Neural cell (in vitro differentiated cells): ENCODE results near the gene LSAMP. TPM values are rescaled to one million over a fixed set of nuclear protein-coding genes. Genes with fewer than 3 reads are reported as not detected.

Source experiments
- H2AFZ ChIP-seq: fragments of 200-600, 300-800 bp; sonication (generic), shearing (Covaris generic); 2 replicates; pipeline ENCODE4 v1.6.0; 2014; ENCODE audit warnings: low read depth, mild to moderate bottlenecking, antibody characterized with exemption, low read length, moderate library complexity
- H3F3A ChIP-seq: fragments of 200-600 bp; shearing (Covaris generic); 2 replicates; pipeline ENCODE4 v1.6.1; 2016; ENCODE audit warnings: mild to moderate bottlenecking, moderate library complexity, mixed read lengths, antibody characterized with exemption, low read length; ENCODE audit not compliant: insufficient read depth, poor library complexity, severe bottlenecking
- H3K27ac ChIP-seq: fragments of 200-600, 300-800 bp; sonication (generic), shearing (Covaris generic); 2 replicates; pipeline ENCODE4 v1.5.1; 2014; ENCODE audit warnings: mild to moderate bottlenecking, low read length, moderate library complexity
- H3K27me3 ChIP-seq: fragments of 300-800, 200-600 bp; sonication (generic), shearing (Covaris generic); 2 replicates; pipeline ENCODE4 v1.6.0; 2014; ENCODE audit warnings: mild to moderate bottlenecking, low read depth, low read length, moderate library complexity; ENCODE audit not compliant: insufficient read depth
- H3K36me3 ChIP-seq: fragments of 300-800, 200-600 bp; sonication (generic), shearing (Covaris generic); 2 replicates; pipeline ENCODE4 v1.5.1; 2014; ENCODE audit warnings: mild to moderate bottlenecking, antibody characterized with exemption, low read length, moderate library complexity; ENCODE audit not compliant: insufficient read depth
- H3K4me2 ChIP-seq: fragments of 300-800, 200-600 bp; sonication (generic), shearing (Covaris generic); 2 replicates; pipeline ENCODE4 v1.6.0; 2014; ENCODE audit warnings: mild to moderate bottlenecking, low read length
- H3K4me3 ChIP-seq: fragments of 300-800, 200-600 bp; sonication (generic), shearing (Covaris generic); 2 replicates; pipeline ENCODE4 v1.5.1; 2014; ENCODE audit warnings: mild to moderate bottlenecking, low read length, moderate library complexity
- H3K79me2 ChIP-seq: fragments of 200-600 bp; shearing (Covaris generic); replicated peaks from 2 replicates; pipeline ENCODE4 v1.6.0; 2014; ENCODE audit warnings: mild to moderate bottlenecking, low read length, moderate library complexity; ENCODE audit not compliant: insufficient read depth
- H3K9ac ChIP-seq: fragments of 300-800, 200-600 bp; sonication (generic), shearing (Covaris generic); 2 replicates; pipeline ENCODE4 v1.6.1; 2016; ENCODE audit warnings: mild to moderate bottlenecking, low read length, mixed read lengths
- H3K9me2 ChIP-seq: fragments of 200-600 bp; shearing (Covaris generic); 2 replicates; pipeline ENCODE4 v1.6.1; 2016; ENCODE audit warnings: mild to moderate bottlenecking, low read length, mixed read lengths; ENCODE audit not compliant: insufficient read depth
- H3K9me3 ChIP-seq: fragments of 200-600, 300-800 bp; sonication (generic), shearing (Covaris generic); 2 replicates; pipeline ENCODE4 v1.6.1; 2016; ENCODE audit warnings: mild to moderate bottlenecking, mixed run types, low read length, moderate library complexity, mixed read lengths
- H4K20me1 ChIP-seq: fragments of 200-600 bp; shearing (Covaris generic); 2 replicates; pipeline ENCODE4 v1.6.1; 2016; ENCODE audit warnings: mild to moderate bottlenecking, mixed run types; ENCODE audit not compliant: insufficient read depth
- EP300 ChIP-seq: fragments of 450-650 bp; conservative IDR thresholded peaks from 2 replicates; pipeline ENCODE4 v1.6.1; 2014; ENCODE audit warnings: antibody characterized with exemption, mild to moderate bottlenecking, moderate library complexity; ENCODE audit not compliant: poor library complexity, severe bottlenecking
- EZH2 ChIP-seq: fragments of 200-600, 300-800 bp; shearing (Covaris generic), sonication (generic); IDR thresholded peaks from 2 replicates; pipeline ENCODE4 v1.6.1; 2014; ENCODE audit warnings: antibody characterized with exemption, low read length, borderline replicate concordance, mild to moderate bottlenecking; ENCODE audit not compliant: insufficient read depth, poor library complexity, severe bottlenecking
- MXI1 ChIP-seq: fragments of 450-650 bp; conservative IDR thresholded peaks from 2 replicates; pipeline ENCODE4 v1.6.1; 2014; ENCODE audit warnings: antibody characterized with exemption, mild to moderate bottlenecking; ENCODE audit not compliant: poor library complexity, severe bottlenecking
- POLR2AphosphoS5 ChIP-seq: IDR thresholded peaks from 2 replicates; pipeline ENCODE4 v1.6.1; 2012
- RAD21 ChIP-seq: fragments of 450-650 bp; conservative IDR thresholded peaks from 2 replicates; pipeline ENCODE4 v1.6.1; 2014; ENCODE audit warnings: antibody characterized with exemption, mild to moderate bottlenecking, moderate library complexity
- SMC3 ChIP-seq: fragments of 450-650 bp; conservative IDR thresholded peaks from 2 replicates; pipeline ENCODE4 v1.6.1; 2014; ENCODE audit warnings: antibody characterized with exemption, mild to moderate bottlenecking, moderate library complexity; ENCODE audit not compliant: poor library complexity
- TAF1 ChIP-seq: IDR thresholded peaks from 2 replicates; pipeline ENCODE4 v1.6.1; 2012; ENCODE audit warnings: low read depth
- polyA plus RNA-seq: library from polyadenylated mRNA; depleted of rRNA; stranded (reverse); fragments of >200 nt; gene quantifications from 2 replicates; pipeline ENCODE4 v1.2.3, GENCODE V29; 2014
- TF ChIP-seq, protein P1 (sequence below): fragments of 450-650 bp; IDR thresholded peaks from 2 replicates; pipeline ENCODE4 v1.5.1; 2014; ENCODE audit warnings: antibody characterized with exemption, mild to moderate bottlenecking, moderate library complexity; ENCODE audit not compliant: poor library complexity, severe bottlenecking
- TF ChIP-seq, protein P2 (sequence below): IDR thresholded peaks from 2 replicates; pipeline ENCODE4 v1.6.1; 2012; ENCODE audit warnings: borderline replicate concordance

Gene LSAMP
- polyA plus RNA-seq, 1 donor from 2014 or later: 93.6 TPM

DNA sequence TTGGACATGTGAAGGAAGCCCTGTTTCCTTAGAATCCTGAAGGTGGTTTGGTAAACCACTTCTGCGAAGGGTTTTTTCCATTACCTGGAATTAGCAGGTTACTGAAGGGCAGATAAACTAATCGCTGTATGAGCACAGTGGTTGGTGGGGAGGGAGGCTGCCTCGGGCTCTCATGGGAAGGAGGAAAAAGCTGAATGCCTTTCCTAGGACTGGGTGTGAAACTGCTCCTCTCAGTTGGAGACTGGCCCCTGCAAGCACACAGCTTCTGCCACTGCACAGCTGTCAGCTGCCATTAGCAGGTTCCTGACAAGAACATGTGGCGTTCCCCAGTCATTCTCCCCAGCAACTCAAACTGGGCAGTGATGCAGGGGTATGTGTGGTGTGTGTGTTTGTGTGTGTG, 445.7 kb downstream of the LSAMP start:
- H2AFZ ChIP-seq: no peak overlapping the region
- H3K9ac ChIP-seq: no peak overlapping the region
- no peak overlapping the region for H3K4me3 ChIP-seq
- no peaks in the 10 kb centered on the region for H3K79me2 ChIP-seq
- no peaks in the 10 kb centered on the region for H3K36me3 ChIP-seq
- H3F3A ChIP-seq: no peaks in the 10 kb centered on the region
- H3K9me2 ChIP-seq: no peaks in the 10 kb centered on the region
- TF ChIP-seq MXI1 (no peak), POLR2AphosphoS5 (no peak), SMC3 (no peak), RAD21 (no peak), TAF1 (no peak), EZH2 (no peak), EP300 (no peak)
- TF ChIP-seq, protein P1, sequence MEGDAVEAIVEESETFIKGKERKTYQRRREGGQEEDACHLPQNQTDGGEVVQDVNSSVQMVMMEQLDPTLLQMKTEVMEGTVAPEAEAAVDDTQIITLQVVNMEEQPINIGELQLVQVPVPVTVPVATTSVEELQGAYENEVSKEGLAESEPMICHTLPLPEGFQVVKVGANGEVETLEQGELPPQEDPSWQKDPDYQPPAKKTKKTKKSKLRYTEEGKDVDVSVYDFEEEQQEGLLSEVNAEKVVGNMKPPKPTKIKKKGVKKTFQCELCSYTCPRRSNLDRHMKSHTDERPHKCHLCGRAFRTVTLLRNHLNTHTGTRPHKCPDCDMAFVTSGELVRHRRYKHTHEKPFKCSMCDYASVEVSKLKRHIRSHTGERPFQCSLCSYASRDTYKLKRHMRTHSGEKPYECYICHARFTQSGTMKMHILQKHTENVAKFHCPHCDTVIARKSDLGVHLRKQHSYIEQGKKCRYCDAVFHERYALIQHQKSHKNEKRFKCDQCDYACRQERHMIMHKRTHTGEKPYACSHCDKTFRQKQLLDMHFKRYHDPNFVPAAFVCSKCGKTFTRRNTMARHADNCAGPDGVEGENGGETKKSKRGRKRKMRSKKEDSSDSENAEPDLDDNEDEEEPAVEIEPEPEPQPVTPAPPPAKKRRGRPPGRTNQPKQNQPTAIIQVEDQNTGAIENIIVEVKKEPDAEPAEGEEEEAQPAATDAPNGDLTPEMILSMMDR: no peak
- TF ChIP-seq, protein P2, sequence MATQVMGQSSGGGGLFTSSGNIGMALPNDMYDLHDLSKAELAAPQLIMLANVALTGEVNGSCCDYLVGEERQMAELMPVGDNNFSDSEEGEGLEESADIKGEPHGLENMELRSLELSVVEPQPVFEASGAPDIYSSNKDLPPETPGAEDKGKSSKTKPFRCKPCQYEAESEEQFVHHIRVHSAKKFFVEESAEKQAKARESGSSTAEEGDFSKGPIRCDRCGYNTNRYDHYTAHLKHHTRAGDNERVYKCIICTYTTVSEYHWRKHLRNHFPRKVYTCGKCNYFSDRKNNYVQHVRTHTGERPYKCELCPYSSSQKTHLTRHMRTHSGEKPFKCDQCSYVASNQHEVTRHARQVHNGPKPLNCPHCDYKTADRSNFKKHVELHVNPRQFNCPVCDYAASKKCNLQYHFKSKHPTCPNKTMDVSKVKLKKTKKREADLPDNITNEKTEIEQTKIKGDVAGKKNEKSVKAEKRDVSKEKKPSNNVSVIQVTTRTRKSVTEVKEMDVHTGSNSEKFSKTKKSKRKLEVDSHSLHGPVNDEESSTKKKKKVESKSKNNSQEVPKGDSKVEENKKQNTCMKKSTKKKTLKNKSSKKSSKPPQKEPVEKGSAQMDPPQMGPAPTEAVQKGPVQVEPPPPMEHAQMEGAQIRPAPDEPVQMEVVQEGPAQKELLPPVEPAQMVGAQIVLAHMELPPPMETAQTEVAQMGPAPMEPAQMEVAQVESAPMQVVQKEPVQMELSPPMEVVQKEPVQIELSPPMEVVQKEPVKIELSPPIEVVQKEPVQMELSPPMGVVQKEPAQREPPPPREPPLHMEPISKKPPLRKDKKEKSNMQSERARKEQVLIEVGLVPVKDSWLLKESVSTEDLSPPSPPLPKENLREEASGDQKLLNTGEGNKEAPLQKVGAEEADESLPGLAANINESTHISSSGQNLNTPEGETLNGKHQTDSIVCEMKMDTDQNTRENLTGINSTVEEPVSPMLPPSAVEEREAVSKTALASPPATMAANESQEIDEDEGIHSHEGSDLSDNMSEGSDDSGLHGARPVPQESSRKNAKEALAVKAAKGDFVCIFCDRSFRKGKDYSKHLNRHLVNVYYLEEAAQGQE: no peak
- no peaks in the 10 kb centered on the region for H3K27me3 ChIP-seq
- H3K9me3 ChIP-seq: no peaks in the 10 kb centered on the region
- no peak overlapping the region for H3K4me2 ChIP-seq
- no peak overlapping the region for H3K27ac ChIP-seq
- no peaks in the 10 kb centered on the region for H4K20me1 ChIP-seq

DNA sequence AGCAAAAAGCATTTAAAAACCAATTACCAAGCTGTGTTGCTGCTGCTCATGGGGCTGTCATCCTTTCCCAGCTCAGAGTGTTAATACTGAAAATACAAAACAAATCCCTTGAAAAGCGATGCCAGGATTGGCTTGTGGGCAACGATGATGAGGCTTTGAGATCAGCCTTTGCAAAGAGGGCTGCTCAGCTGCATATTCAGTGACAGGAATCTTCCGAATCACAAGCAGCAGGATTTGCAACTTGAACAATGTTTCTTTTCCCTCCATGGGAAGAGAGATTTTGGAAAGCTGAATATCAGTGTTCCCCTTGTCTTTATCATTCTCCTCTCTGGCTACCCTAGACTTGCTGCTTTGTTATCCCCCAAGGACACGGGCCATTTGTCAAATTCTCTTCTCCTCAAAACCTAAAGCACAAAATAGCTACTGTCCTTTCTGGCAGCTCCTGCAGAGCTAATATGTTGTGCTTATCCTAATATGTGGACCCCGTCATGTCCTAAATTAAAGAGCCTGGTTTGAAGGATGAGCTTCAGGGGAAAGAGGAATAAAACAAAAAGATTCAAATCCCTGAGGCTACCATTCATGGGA, 446.2 kb downstream of the LSAMP start:
- Histone ChIP-seq H3F3A (no peaks in the 10 kb centered on the region), H3K27me3 (no peaks in the 10 kb centered on the region), H3K9ac (no peak overlapping the region), H3K27ac (no peak overlapping the region), H3K36me3 (no peaks in the 10 kb centered on the region), H2AFZ (no peak overlapping the region), H3K9me2 (no peaks in the 10 kb centered on the region), H3K9me3 (no peaks in the 10 kb centered on the region), H3K4me2 (no peak overlapping the region), H4K20me1 (no peaks in the 10 kb centered on the region), H3K4me3 (peak overlapping the region; percentile 10), H3K79me2 (no peaks in the 10 kb centered on the region)
- TF ChIP-seq POLR2AphosphoS5 (no peak), TAF1 (no peak), RAD21 (no peak), MXI1 (no peak), EP300 (no peak), EZH2 (no peak), SMC3 (no peak)
- TF ChIP-seq, protein P2: no peak
- TF ChIP-seq, protein P1: no peak
